GM12891 (cell line): ENCODE measurements around the gene PCDH1.

Source experiments
- POLR2A ChIP-seq: IDR thresholded peaks from 2 replicates; pipeline ENCODE4 v1.6.1; 2011; ENCODE audit warnings: low read depth, low read length, control low read depth
- POLR2AphosphoS5 ChIP-seq: IDR thresholded peaks from 2 replicates; pipeline ENCODE4 v1.6.1; 2011; ENCODE audit warnings: low read depth, low read length, control low read depth

DNA sequence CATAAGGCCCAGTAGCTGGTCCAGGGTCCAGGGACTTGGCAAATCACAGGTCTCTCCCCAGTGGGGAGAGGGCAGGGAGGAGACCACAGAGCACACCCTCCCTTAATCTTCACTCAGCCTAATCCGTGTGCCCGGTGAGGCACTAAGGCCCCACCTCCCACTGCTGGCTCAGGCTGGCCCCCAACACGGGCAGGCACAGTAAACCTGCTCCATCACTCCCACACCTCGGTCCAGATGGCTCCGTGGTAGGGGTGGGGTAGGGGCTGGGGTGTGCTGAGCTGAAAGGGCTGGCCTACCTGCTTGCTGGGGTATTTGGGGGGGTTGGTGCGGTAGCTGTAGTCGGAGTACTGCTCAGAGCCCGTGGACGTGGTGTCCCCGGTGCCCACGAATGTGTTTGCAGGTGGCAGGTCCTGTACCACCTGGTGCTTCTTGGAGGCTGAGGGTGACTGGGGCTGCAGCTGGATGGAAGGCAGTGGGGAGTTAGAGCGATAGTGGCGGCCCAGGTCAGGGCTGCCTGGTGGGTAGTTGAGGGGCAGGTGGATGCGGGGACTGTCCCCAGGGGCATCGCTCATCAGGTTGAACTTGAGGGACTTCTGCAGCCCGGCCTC lies 15.2 kb downstream of the PCDH1 start:
- TF ChIP-seq POLR2A: no peak
- no peak for TF ChIP-seq POLR2AphosphoS5
